HepG2 (cell line): ENCODE results near the gene RHOV. TPM values are rescaled to one million over a fixed set of nuclear protein-coding genes. Genes with fewer than 3 reads are reported as not detected.
A peak's percentile ranks its signal among the peaks of the same experiment; 100 is the strongest.

Source experiments
- HHEX ChIP-seq: IDR thresholded peaks from 2 replicates; pipeline ENCODE4 v1.6.1; 2016; ENCODE audit warnings: control low read depth
- KDM3A ChIP-seq: IDR thresholded peaks from 2 replicates; pipeline ENCODE4 v1.6.1; 2018; ENCODE audit warnings: low read depth, missing compliant biosample characterization
- KLF13 ChIP-seq: sonication (generic); formaldehyde crosslinking; IDR thresholded peaks from 2 replicates; pipeline ENCODE4 v1.4.0; 2020; ENCODE audit warnings: mild to moderate bottlenecking, missing genetic modification reagents
- NR3C1 ChIP-seq: sonication (generic); formaldehyde crosslinking; IDR thresholded peaks from 2 replicates; pipeline ENCODE4 v1.4.0; 2020; ENCODE audit warnings: missing genetic modification reagents
- TOE1 ChIP-seq: sonication (generic); formaldehyde crosslinking; IDR thresholded peaks from 2 replicates; pipeline ENCODE4 v1.4.0; 2020; ENCODE audit warnings: mild to moderate bottlenecking, missing genetic modification reagents
- polyA plus RNA-seq, 8 experiments: library from polyadenylated mRNA; depleted of rRNA in 3 of 8; stranded (reverse) in 7 of 8; unstranded in 1 of 8; fragments of >200 nt; fragmentation: Illumina TruSeq in 4 of 8; extraction: Trizol in 4 of 8; gene quantifications; 2 replicates each; pipeline versions ENCODE4 v1.2.1 to v1.2.3, GENCODE V29; 2011 to 2016; ENCODE audit warnings: low read depth in 4 of 8, missing spikeins in 1 of 8, mixed read lengths in 1 of 8; ENCODE audit not compliant: insufficient read depth in 1 of 8
- total RNA-seq, 5 experiments: library from RNA; depleted of rRNA; stranded (reverse); fragments of >200 nt; fragmentation: Illumina TruSeq; extraction: Trizol; gene quantifications; 2 replicates each; pipeline ENCODE4 v1.2.3, GENCODE V29; 2016; ENCODE audit warnings: low read depth in 1 of 5
- TF ChIP-seq, protein P1 (sequence below): sonication (generic); formaldehyde crosslinking; IDR thresholded peaks from one replicate; pipeline ENCODE4 v1.5.1; 2020; ENCODE audit warnings: mild to moderate bottlenecking, missing genetic modification reagents; ENCODE audit errors: not compliant biosample characterization
- TF ChIP-seq, protein P2 (sequence below): sonication (generic); formaldehyde crosslinking; IDR thresholded peaks from 2 replicates; pipeline ENCODE4 v1.5.0; 2020; ENCODE audit warnings: mild to moderate bottlenecking, missing genetic modification reagents, borderline replicate concordance
- TF ChIP-seq, protein P3 (sequence below): sonication (generic); formaldehyde crosslinking; IDR thresholded peaks from 2 replicates; pipeline ENCODE4 v1.4.0; 2020; ENCODE audit warnings: low read depth, mild to moderate bottlenecking, missing genetic modification reagents
- TF ChIP-seq, protein P4 (sequence below), 2 experiments: IDR thresholded peaks; 2 replicates each; pipeline ENCODE4 v1.6.1; 2011 to 2012; ENCODE audit warnings: low read length in 2 of 2, borderline replicate concordance in 1 of 2, low read depth in 1 of 2, mild to moderate bottlenecking in 1 of 2, moderate library complexity in 1 of 2

Gene RHOV
- total and polyA plus RNA-seq, 2 of the 13 experiments (the other 11 are each of a cell fraction or from before 2014, with no cell fraction given) = 0.17 to 0.18 TPM

DNA sequence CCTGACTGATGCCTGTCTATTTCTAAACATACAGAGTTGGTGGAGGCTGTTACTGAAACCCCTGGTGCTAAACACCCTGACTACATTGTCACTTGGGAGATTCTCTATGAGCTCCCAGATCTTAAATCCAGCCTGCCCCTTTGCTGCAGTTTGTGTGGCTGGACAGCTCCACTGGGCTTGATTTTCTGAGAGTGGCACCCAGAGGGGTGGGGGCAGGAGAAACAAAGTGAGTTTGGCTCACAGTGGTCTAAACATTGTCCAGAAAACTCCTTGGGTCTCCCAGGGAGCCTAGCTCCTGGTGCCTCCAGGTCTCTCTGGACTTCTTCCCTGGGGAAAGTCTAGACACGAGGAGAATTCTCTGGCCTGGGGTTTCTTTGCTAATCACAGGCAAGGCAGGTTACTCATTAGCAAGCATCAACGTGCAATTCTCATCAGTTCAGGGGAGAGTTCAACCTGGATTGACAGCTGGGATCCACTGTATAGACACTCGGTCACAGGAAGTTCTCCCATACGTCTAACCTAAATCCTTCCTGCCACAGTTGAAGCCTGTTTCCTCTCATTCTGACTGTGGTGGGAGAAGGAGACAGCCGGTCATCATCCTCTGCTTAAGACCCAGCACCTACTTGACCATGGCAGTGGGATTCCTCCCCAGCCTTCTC, 48.0 kb upstream of the RHOV start (continued):
- TF ChIP-seq, protein P1, sequence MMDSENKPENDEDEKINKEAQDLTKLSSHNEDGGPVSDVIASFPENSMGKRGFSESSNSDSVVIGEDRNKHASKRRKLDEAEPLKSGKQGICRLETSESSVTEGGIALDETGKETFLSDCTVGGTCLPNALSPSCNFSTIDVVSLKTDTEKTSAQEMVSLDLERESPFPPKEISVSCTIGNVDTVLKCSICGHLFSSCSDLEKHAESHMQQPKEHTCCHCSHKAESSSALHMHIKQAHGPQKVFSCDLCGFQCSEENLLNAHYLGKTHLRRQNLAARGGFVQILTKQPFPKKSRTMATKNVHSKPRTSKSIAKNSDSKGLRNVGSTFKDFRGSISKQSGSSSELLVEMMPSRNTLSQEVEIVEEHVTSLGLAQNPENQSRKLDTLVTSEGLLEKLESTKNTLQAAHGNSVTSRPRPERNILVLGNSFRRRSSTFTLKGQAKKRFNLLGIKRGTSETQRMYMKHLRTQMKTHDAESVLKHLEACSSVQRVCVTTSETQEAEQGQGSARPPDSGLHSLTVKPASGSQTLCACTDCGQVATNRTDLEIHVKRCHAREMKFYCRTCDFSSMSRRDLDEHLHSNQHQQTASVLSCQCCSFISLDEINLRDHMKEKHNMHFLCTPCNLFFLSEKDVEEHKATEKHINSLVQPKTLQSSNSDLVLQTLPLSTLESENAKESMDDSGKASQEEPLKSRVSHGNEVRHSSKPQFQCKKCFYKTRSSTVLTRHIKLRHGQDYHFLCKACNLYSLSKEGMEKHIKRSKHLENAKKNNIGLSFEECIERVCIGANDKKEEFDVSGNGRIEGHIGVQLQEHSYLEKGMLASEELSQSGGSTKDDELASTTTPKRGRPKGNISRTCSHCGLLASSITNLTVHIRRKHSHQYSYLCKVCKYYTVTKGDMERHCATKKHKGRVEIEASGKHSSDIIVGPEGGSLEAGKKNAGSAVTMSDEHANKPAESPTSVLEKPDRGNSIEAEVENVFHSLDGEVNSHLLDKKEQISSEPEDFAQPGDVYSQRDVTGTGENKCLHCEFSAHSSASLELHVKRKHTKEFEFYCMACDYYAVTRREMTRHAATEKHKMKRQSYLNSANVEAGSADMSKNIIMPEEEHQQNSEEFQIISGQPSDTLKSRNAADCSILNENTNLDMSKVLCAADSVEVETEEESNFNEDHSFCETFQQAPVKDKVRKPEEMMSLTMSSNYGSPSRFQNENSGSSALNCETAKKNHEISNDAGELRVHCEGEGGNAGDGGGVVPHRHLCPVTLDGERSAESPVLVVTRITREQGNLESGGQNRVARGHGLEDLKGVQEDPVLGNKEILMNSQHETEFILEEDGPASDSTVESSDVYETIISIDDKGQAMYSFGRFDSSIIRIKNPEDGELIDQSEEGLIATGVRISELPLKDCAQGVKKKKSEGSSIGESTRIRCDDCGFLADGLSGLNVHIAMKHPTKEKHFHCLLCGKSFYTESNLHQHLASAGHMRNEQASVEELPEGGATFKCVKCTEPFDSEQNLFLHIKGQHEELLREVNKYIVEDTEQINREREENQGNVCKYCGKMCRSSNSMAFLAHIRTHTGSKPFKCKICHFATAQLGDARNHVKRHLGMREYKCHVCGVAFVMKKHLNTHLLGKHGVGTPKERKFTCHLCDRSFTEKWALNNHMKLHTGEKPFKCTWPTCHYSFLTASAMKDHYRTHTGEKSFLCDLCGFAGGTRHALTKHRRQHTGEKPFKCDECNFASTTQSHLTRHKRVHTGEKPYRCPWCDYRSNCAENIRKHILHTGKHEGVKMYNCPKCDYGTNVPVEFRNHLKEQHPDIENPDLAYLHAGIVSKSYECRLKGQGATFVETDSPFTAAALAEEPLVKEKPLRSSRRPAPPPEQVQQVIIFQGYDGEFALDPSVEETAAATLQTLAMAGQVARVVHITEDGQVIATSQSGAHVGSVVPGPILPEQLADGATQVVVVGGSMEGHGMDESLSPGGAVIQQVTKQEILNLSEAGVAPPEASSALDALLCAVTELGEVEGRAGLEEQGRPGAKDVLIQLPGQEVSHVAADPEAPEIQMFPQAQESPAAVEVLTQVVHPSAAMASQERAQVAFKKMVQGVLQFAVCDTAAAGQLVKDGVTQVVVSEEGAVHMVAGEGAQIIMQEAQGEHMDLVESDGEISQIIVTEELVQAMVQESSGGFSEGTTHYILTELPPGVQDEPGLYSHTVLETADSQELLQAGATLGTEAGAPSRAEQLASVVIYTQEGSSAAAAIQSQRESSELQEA = no peak
- TF ChIP-seq HHEX (CRISPR knock-in tag) (no peak), KLF13 (CRISPR knock-in tag) (no peak), KDM3A (no peak), TOE1 (CRISPR knock-in tag) (no peak), NR3C1 (CRISPR knock-in tag) (no peak)
- TF ChIP-seq, protein P2, sequence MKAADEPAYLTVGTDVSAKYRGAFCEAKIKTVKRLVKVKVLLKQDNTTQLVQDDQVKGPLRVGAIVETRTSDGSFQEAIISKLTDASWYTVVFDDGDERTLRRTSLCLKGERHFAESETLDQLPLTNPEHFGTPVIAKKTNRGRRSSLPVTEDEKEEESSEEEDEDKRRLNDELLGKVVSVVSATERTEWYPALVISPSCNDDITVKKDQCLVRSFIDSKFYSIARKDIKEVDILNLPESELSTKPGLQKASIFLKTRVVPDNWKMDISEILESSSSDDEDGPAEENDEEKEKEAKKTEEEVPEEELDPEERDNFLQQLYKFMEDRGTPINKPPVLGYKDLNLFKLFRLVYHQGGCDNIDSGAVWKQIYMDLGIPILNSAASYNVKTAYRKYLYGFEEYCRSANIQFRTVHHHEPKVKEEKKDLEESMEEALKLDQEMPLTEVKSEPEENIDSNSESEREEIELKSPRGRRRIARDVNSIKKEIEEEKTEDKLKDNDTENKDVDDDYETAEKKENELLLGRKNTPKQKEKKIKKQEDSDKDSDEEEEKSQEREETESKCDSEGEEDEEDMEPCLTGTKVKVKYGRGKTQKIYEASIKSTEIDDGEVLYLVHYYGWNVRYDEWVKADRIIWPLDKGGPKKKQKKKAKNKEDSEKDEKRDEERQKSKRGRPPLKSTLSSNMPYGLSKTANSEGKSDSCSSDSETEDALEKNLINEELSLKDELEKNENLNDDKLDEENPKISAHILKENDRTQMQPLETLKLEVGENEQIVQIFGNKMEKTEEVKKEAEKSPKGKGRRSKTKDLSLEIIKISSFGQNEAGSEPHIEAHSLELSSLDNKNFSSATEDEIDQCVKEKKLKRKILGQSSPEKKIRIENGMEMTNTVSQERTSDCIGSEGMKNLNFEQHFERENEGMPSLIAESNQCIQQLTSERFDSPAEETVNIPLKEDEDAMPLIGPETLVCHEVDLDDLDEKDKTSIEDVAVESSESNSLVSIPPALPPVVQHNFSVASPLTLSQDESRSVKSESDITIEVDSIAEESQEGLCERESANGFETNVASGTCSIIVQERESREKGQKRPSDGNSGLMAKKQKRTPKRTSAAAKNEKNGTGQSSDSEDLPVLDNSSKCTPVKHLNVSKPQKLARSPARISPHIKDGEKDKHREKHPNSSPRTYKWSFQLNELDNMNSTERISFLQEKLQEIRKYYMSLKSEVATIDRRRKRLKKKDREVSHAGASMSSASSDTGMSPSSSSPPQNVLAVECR (CRISPR knock-in tag) = no peak
- TF ChIP-seq, protein P3, sequence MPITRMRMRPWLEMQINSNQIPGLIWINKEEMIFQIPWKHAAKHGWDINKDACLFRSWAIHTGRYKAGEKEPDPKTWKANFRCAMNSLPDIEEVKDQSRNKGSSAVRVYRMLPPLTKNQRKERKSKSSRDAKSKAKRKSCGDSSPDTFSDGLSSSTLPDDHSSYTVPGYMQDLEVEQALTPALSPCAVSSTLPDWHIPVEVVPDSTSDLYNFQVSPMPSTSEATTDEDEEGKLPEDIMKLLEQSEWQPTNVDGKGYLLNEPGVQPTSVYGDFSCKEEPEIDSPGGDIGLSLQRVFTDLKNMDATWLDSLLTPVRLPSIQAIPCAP (CRISPR knock-in tag) = no peak
- TF ChIP-seq, protein P4, sequence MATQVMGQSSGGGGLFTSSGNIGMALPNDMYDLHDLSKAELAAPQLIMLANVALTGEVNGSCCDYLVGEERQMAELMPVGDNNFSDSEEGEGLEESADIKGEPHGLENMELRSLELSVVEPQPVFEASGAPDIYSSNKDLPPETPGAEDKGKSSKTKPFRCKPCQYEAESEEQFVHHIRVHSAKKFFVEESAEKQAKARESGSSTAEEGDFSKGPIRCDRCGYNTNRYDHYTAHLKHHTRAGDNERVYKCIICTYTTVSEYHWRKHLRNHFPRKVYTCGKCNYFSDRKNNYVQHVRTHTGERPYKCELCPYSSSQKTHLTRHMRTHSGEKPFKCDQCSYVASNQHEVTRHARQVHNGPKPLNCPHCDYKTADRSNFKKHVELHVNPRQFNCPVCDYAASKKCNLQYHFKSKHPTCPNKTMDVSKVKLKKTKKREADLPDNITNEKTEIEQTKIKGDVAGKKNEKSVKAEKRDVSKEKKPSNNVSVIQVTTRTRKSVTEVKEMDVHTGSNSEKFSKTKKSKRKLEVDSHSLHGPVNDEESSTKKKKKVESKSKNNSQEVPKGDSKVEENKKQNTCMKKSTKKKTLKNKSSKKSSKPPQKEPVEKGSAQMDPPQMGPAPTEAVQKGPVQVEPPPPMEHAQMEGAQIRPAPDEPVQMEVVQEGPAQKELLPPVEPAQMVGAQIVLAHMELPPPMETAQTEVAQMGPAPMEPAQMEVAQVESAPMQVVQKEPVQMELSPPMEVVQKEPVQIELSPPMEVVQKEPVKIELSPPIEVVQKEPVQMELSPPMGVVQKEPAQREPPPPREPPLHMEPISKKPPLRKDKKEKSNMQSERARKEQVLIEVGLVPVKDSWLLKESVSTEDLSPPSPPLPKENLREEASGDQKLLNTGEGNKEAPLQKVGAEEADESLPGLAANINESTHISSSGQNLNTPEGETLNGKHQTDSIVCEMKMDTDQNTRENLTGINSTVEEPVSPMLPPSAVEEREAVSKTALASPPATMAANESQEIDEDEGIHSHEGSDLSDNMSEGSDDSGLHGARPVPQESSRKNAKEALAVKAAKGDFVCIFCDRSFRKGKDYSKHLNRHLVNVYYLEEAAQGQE (IDR thresholded peaks at IDR 0.05; ENCODE audit: borderline replicate concordance in 1 of 2, low read depth in 1 of 2, low read length in 2 of 2) = peak; percentile 8 to 83
